Karpas-422 (cell line): ENCODE results near the gene IL20RA. TPM values are rescaled to one million over a fixed set of nuclear protein-coding genes. Genes with fewer than 3 reads are reported as not detected.

ENCODE experiments used
- DNase-seq: peaks from one replicate; pipeline ENCODE4 v3.0.0-alpha.2; 2015
- H2AFZ ChIP-seq: fragments of 200-600 bp; sonication (generic); 2 replicates; pipeline ENCODE4 v1.6.1; 2014; ENCODE audit warnings: antibody characterized with exemption, low read length, mixed read lengths
- H3K27ac ChIP-seq: fragments of 200-600 bp; sonication (generic); 2 replicates; pipeline ENCODE4 v1.5.1; 2014; ENCODE audit warnings: mild to moderate bottlenecking, low read length, moderate library complexity
- H3K27me3 ChIP-seq: fragments of 200-600 bp; sonication (generic); 2 replicates; pipeline ENCODE4 v1.6.1; 2014; ENCODE audit warnings: low read length, mixed read lengths
- H3K36me3 ChIP-seq: fragments of 200-600 bp; sonication (generic); 2 replicates; pipeline ENCODE4 v1.6.1; 2014; ENCODE audit warnings: low read length, mixed read lengths; ENCODE audit not compliant: insufficient read depth
- H3K4me1 ChIP-seq: fragments of 200-600 bp; sonication (generic); 2 replicates; pipeline ENCODE4 v1.6.1; 2014; ENCODE audit warnings: mild to moderate bottlenecking, low read length, mixed read lengths
- H3K4me2 ChIP-seq: fragments of 200-600 bp; sonication (generic); 2 replicates; pipeline ENCODE4 v1.6.1; 2014; ENCODE audit warnings: low read length, low read depth, mild to moderate bottlenecking; ENCODE audit not compliant: poor library complexity, severe bottlenecking
- H3K4me3 ChIP-seq: fragments of 200-600 bp; sonication (generic); 2 replicates; pipeline ENCODE4 v1.5.1; 2014; ENCODE audit warnings: mild to moderate bottlenecking, antibody characterized with exemption, low read length, mixed read lengths
- H3K79me2 ChIP-seq: fragments of 200-600 bp; sonication (generic); 2 replicates; pipeline ENCODE4 v1.6.1; 2014; ENCODE audit warnings: mild to moderate bottlenecking, low read length, mixed read lengths
- H3K9ac ChIP-seq: fragments of 200-600 bp; sonication (generic); 2 replicates; pipeline ENCODE4 v1.6.0; 2014; ENCODE audit warnings: low read length
- H3K9me2 ChIP-seq: fragments of 200-600 bp; sonication (generic), shearing (Covaris generic); replicated peaks from 2 replicates; pipeline ENCODE4 v1.6.0; 2014; ENCODE audit warnings: mild to moderate bottlenecking, low read length, moderate library complexity; ENCODE audit not compliant: insufficient read depth
- H3K9me3 ChIP-seq: fragments of 300-700, 200-600 bp; sonication (generic); 2 replicates; pipeline ENCODE4 v1.6.1; 2014; ENCODE audit warnings: low read length, mixed read lengths
- H4K20me1 ChIP-seq: fragments of 200-600 bp; sonication (generic); 2 replicates; pipeline ENCODE4 v1.6.1; 2014; ENCODE audit warnings: mild to moderate bottlenecking, antibody characterized with exemption, low read length, low read depth; ENCODE audit not compliant: insufficient read depth
- total RNA-seq: library from RNA; depleted of rRNA; stranded (reverse); fragments of >200 nt; shearing (Covaris generic); gene quantifications from 2 replicates; pipeline ENCODE4 v1.2.3, GENCODE V29; 2014; ENCODE audit warnings: low replicate concordance

IL20RA gene
- total RNA-seq, 1 experiment from 2014 or later = not detected

DNA sequence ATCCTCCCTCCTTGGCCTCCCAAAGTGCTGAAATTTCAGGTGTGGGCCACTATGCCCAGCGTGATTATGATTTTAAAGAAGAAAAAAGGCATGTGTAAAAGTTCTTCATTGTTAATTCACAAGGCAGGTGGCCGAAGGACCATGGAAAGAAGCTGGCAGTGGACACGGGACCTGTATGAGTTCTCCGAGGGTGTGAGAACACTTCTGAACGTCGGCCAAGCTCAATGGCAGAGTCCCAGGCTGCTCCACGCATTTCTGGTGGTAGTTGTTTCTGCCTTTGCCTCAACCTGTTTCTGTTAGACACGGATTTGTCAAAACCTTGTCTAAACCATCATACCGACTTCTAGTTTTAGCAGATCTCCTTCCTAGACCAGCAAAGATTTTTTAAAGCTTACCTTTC, 36.6 kb downstream of the IL20RA start:
- no peak overlapping the region for H3K27ac ChIP-seq
- no peak for DNase-seq
- no peaks in the 10 kb centered on the region for H3K36me3 ChIP-seq
- no peak overlapping the region for H3K4me3 ChIP-seq
- no peaks in the 10 kb centered on the region for H3K9me3 ChIP-seq
- no peaks in the 10 kb centered on the region for H3K27me3 ChIP-seq
- H3K9me2 ChIP-seq = no peaks in the 10 kb centered on the region
- no peak overlapping the region for H3K4me2 ChIP-seq
- no peaks in the 10 kb centered on the region for H4K20me1 ChIP-seq
- H3K4me1 ChIP-seq = no peaks in the 10 kb centered on the region
- no peaks in the 10 kb centered on the region for H3K79me2 ChIP-seq
- H3K9ac ChIP-seq = no peak overlapping the region
- H2AFZ ChIP-seq = no peak overlapping the region

DNA sequence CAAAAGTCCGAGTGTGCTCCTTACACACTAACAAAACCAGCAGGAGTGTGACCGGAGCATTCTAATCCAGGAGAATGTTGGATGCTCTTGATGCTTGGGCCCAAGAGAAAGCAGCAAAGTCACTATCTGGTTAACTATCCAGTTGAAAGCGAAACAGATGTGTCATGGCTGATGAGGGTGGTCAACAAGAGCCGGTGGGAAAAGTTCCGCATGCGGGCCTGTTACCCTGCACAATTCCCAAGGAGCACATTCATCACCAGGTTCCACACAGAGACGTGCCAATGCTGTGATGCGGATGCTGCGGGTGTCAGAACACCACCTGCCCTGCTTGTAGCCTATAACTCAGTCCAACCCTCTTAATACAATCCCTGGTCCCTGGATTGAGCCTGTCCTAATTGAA, 38.7 kb downstream of the IL20RA start:
- no peaks in the 10 kb centered on the region for H3K36me3 ChIP-seq
- no peak overlapping the region for H3K4me2 ChIP-seq
- no peaks in the 10 kb centered on the region for H3K27me3 ChIP-seq
- no peaks in the 10 kb centered on the region for H3K9me2 ChIP-seq
- H3K9me3 ChIP-seq = no peaks in the 10 kb centered on the region
- H3K4me1 ChIP-seq = no peaks in the 10 kb centered on the region
- H2AFZ ChIP-seq = no peak overlapping the region
- no peaks in the 10 kb centered on the region for H4K20me1 ChIP-seq
- DNase-seq = no peak
- H3K27ac ChIP-seq = no peak overlapping the region
- H3K4me3 ChIP-seq = no peak overlapping the region
- no peak overlapping the region for H3K9ac ChIP-seq
- no peaks in the 10 kb centered on the region for H3K79me2 ChIP-seq

DNA sequence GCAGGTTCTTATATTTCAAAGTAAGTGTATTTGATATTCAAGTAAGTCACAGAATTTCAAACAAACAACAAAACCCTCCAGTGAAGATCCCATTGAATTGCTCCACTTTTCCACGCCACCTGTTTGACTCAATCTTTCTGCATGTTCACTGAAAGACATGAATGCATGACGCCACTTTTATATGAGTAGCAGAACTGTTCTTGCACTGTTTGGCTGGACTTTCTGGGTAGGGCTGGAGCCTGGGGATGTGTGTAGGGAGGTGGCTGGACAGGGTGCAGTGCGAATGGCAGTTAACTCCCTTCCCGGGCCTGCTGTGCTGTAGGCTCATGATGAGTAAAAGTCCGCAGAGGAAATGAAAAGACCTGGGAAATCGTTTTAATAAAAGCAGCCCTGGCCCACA, 39.7 kb downstream of the IL20RA start:
- Histone ChIP-seq H3K4me1 (no peaks in the 10 kb centered on the region), H3K27me3 (no peaks in the 10 kb centered on the region), H4K20me1 (no peaks in the 10 kb centered on the region), H3K27ac (no peak overlapping the region), H3K9me3 (no peaks in the 10 kb centered on the region), H3K4me2 (no peak overlapping the region), H3K9ac (no peak overlapping the region), H3K4me3 (no peak overlapping the region), H2AFZ (no peak overlapping the region), H3K36me3 (no peaks in the 10 kb centered on the region), H3K79me2 (no peaks in the 10 kb centered on the region), H3K9me2 (no peaks in the 10 kb centered on the region)
- DNase-seq = no peak

- no peak overlapping the region for H3K4me3 ChIP-seq
- no peaks in the 10 kb centered on the region for H3K9me2 ChIP-seq
- no peak for DNase-seq
- no peaks in the 10 kb centered on the region for H3K79me2 ChIP-seq
- no peak overlapping the region for H2AFZ ChIP-seq
- H3K4me2 ChIP-seq = no peak overlapping the region
- no peaks in the 10 kb centered on the region for H4K20me1 ChIP-seq
- no peaks in the 10 kb centered on the region for H3K9me3 ChIP-seq
- peaks cover 4% of the 10 kb centered on the region for H3K4me1 ChIP-seq
- no peaks in the 10 kb centered on the region for H3K36me3 ChIP-seq
- H3K27me3 ChIP-seq = no peaks in the 10 kb centered on the region
- H3K27ac ChIP-seq = no peak overlapping the region
- no peak overlapping the region for H3K9ac ChIP-seq
Observed at GRCh38 chr6:137002505-137002904, 42.3 kb downstream of the IL20RA start.

- no peak overlapping the region for H3K27ac ChIP-seq
- H3K79me2 ChIP-seq = no peaks in the 10 kb centered on the region
- H2AFZ ChIP-seq = no peak overlapping the region
- no peaks in the 10 kb centered on the region for H3K36me3 ChIP-seq
- H3K9me3 ChIP-seq = no peaks in the 10 kb centered on the region
- no peaks in the 10 kb centered on the region for H3K27me3 ChIP-seq
- no peaks in the 10 kb centered on the region for H3K9me2 ChIP-seq
- no peak overlapping the region for H3K9ac ChIP-seq
- no peak overlapping the region for H3K4me3 ChIP-seq
- DNase-seq = no peak
- peaks cover 4% of the 10 kb centered on the region for H3K4me1 ChIP-seq
- H4K20me1 ChIP-seq = no peaks in the 10 kb centered on the region
- H3K4me2 ChIP-seq = no peak overlapping the region
Observed at GRCh38 chr6:137001977-137002302, 42.8 kb downstream of the IL20RA start.

- Histone ChIP-seq H3K9me3 (no peaks in the 10 kb centered on the region), H3K4me2 (no peak overlapping the region), H3K9me2 (no peaks in the 10 kb centered on the region), H2AFZ (no peak overlapping the region), H4K20me1 (no peaks in the 10 kb centered on the region), H3K27me3 (no peaks in the 10 kb centered on the region), H3K9ac (no peak overlapping the region), H3K79me2 (no peaks in the 10 kb centered on the region), H3K27ac (no peak overlapping the region), H3K36me3 (no peaks in the 10 kb centered on the region), H3K4me1 (peaks cover 4% of the 10 kb centered on the region), H3K4me3 (no peak overlapping the region)
- DNase-seq = no peak
Observed at GRCh38 chr6:137001299-137001976, 43.3 kb downstream of the IL20RA start.

GRCh38 chr6:137000825-137001224, 43.9 kb downstream of the IL20RA start:
- no peak overlapping the region for H3K4me3 ChIP-seq

DNA sequence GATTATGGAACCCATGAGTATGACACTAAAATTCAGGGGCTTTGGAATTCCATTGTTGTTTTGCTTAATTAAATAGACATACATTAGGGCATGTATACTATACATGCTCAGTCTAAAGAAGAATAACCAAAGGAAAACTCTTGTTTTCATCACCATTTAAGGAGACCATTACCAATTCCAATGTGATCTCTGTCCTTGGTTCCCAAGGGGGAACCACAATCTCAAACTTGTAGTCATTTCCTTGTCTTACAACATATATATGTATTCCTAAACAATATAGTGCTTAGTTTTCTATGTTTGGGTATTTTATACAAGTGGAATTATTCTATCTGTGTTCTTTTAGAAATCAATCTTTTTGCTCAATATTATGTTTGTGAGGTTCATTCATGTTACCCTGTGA, 49.2 kb downstream of the IL20RA start:
- Histone ChIP-seq H3K9me2 (no peaks in the 10 kb centered on the region), H3K27ac (no peak overlapping the region), H3K4me2 (no peak overlapping the region), H3K4me1 (peaks cover 9% of the 10 kb centered on the region), H3K36me3 (no peaks in the 10 kb centered on the region), H3K9me3 (no peaks in the 10 kb centered on the region), H4K20me1 (no peaks in the 10 kb centered on the region), H3K9ac (no peak overlapping the region), H3K27me3 (no peaks in the 10 kb centered on the region), H3K79me2 (no peaks in the 10 kb centered on the region), H2AFZ (no peak overlapping the region), H3K4me3 (no peak overlapping the region)
- DNase-seq = no peak

More at GRCh38 chr6:137000825-137001224, 43.9 kb downstream of the IL20RA start:
- no peak overlapping the region for H2AFZ ChIP-seq
- H3K79me2 ChIP-seq = no peaks in the 10 kb centered on the region
- no peaks in the 10 kb centered on the region for H3K9me3 ChIP-seq
- H3K9me2 ChIP-seq = no peaks in the 10 kb centered on the region
- H3K4me2 ChIP-seq = no peak overlapping the region
- no peaks in the 10 kb centered on the region for H3K27me3 ChIP-seq
- peaks cover 4% of the 10 kb centered on the region for H3K4me1 ChIP-seq
- H3K9ac ChIP-seq = no peak overlapping the region
- DNase-seq = no peak
- no peaks in the 10 kb centered on the region for H4K20me1 ChIP-seq
- no peaks in the 10 kb centered on the region for H3K36me3 ChIP-seq
- H3K27ac ChIP-seq = no peak overlapping the region

GRCh38 chr6:136994782-136995181, 50.0 kb downstream of the IL20RA start:
- Histone ChIP-seq H3K27ac (no peak overlapping the region), H4K20me1 (no peaks in the 10 kb centered on the region), H2AFZ (no peak overlapping the region), H3K79me2 (no peaks in the 10 kb centered on the region), H3K9me3 (no peaks in the 10 kb centered on the region), H3K36me3 (no peaks in the 10 kb centered on the region), H3K9ac (no peak overlapping the region), H3K9me2 (no peaks in the 10 kb centered on the region), H3K4me1 (peaks cover 9% of the 10 kb centered on the region), H3K4me2 (no peak overlapping the region), H3K4me3 (no peak overlapping the region), H3K27me3 (no peaks in the 10 kb centered on the region)
- DNase-seq = no peak
